Tibial nerve (tissue), 4 donors: ENCODE data around the gene FRAS1. TPM values are rescaled to one million over a fixed set of nuclear protein-coding genes. Genes with fewer than 3 reads are reported as not detected.

Source experiments
- DNase-seq, 2 donors: peaks; one replicate each; pipeline ENCODE4 v3.0.0-alpha.2; 2019; ENCODE audit warnings: low spot score in 2 of 2
- H3K27ac ChIP-seq, 4 donors: fragments of 200-600 bp; sonication (generic) in 3 of 4; one replicate each; pipeline ENCODE4 v1.5.1; 2017 to 2019; ENCODE audit warnings: mild to moderate bottlenecking in 1 of 4
- H3K27me3 ChIP-seq, 2 donors: fragments of 200-600 bp; sonication (generic) in 1 of 2; one replicate each; pipeline versions ENCODE4 v1.5.1 to v1.6.0; 2017 to 2019
- H3K36me3 ChIP-seq, 3 donors: fragments of 200-600 bp; sonication (generic); one replicate each; pipeline ENCODE4 v1.5.1; 2018 to 2019
- H3K4me1 ChIP-seq, 4 donors: fragments of 200-600 bp; sonication (generic) in 3 of 4; one replicate each; pipeline ENCODE4 v1.5.1; 2017 to 2019
- H3K4me3 ChIP-seq, 4 donors: fragments of 200-600 bp; sonication (generic) in 3 of 4; one replicate each; pipeline ENCODE4 v1.5.1; 2017 to 2019; ENCODE audit warnings: mild to moderate bottlenecking in 1 of 4, moderate library complexity in 1 of 4
- H3K9me3 ChIP-seq, 4 donors: fragments of 200-600 bp; sonication (generic) in 3 of 4; one replicate each; pipeline ENCODE4 v1.5.1; 2017 to 2019
- EP300 ChIP-seq, 2 donors: sonication (generic); formaldehyde crosslinking; IDR thresholded peaks; one replicate each; pipeline ENCODE4 v1.6.1; 2017; ENCODE audit warnings: antibody characterized with exemption in 2 of 2, mild to moderate bottlenecking in 1 of 2
- POLR2A ChIP-seq, 2 donors: fragments of 450-650 bp; IDR thresholded peaks; one replicate each; pipeline ENCODE4 v1.6.1; 2017; ENCODE audit warnings: antibody characterized with exemption in 2 of 2, mild to moderate bottlenecking in 2 of 2, moderate library complexity in 2 of 2
- WGBS, 2 donors: methylation state at CpG; one replicate each; pipeline ENCODE4 v1.1.5; 2018; 5-methylcytosine and 5-hydroxymethylcytosine counted together
- total RNA-seq, 4 donors: library from RNA; depleted of rRNA; stranded (reverse); fragments of >200 nt; gene quantifications; one replicate each; pipeline ENCODE4 v1.1.0, GENCODE V29; 2016
- TF ChIP-seq, protein P1 (sequence below), 5 experiments: fragments of 200-600 bp in 3 of 5; fragments of 450-650 bp in 2 of 5; sonication (generic) in 3 of 5; IDR thresholded peaks; one replicate each; pipeline ENCODE4 v1.5.1; 2016 to 2019; ENCODE audit warnings: antibody characterized with exemption in 5 of 5, mild to moderate bottlenecking in 3 of 5, moderate library complexity in 2 of 5

FRAS1 gene
- total RNA-seq, 4 donors from 2014 or later, result 3.9 to 6.6 (median 5.1) TPM

DNA sequence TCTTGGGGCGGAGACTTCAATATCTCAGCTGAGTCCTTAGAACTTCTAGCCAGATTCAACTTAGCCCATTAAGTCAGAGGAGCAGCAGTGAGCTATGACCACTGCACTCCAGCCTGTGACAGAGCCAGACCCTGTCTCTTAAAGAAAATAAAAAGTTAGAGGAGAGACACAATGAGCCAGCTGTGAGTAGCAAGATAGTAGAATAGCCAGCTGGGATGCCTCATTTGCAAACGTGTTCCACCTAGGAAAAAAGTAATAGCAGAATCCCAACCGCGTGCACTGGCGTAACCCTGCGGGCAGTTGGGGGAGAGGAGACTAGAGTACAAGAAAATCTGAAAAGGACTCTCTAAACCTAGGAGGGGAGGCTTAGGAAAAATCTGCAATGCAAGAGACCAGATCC lies 361.3 kb downstream of the FRAS1 start:
- no peak for DNase-seq
- no peak for TF ChIP-seq EP300 (IDR thresholded peaks at IDR 0.05)
- TF ChIP-seq POLR2A (IDR thresholded peaks at IDR 0.05), result no peak
- TF ChIP-seq, protein P1, sequence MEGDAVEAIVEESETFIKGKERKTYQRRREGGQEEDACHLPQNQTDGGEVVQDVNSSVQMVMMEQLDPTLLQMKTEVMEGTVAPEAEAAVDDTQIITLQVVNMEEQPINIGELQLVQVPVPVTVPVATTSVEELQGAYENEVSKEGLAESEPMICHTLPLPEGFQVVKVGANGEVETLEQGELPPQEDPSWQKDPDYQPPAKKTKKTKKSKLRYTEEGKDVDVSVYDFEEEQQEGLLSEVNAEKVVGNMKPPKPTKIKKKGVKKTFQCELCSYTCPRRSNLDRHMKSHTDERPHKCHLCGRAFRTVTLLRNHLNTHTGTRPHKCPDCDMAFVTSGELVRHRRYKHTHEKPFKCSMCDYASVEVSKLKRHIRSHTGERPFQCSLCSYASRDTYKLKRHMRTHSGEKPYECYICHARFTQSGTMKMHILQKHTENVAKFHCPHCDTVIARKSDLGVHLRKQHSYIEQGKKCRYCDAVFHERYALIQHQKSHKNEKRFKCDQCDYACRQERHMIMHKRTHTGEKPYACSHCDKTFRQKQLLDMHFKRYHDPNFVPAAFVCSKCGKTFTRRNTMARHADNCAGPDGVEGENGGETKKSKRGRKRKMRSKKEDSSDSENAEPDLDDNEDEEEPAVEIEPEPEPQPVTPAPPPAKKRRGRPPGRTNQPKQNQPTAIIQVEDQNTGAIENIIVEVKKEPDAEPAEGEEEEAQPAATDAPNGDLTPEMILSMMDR (IDR thresholded peaks at IDR 0.05), result no peak
- Histone ChIP-seq H3K36me3 (peaks cover 0 to 7% (median 0%) of the 10 kb centered on the region in 3 donors), H3K4me1 (no peaks in the 10 kb centered on the region), H3K4me3 (no peak overlapping the region), H3K9me3 (no peaks in the 10 kb centered on the region), H3K27ac (no peak overlapping the region), H3K27me3 (no peaks in the 10 kb centered on the region)
- 83 to 90% methylated on average over 6 of the region's 6 CpGs for WGBS, 2 donors

DNA sequence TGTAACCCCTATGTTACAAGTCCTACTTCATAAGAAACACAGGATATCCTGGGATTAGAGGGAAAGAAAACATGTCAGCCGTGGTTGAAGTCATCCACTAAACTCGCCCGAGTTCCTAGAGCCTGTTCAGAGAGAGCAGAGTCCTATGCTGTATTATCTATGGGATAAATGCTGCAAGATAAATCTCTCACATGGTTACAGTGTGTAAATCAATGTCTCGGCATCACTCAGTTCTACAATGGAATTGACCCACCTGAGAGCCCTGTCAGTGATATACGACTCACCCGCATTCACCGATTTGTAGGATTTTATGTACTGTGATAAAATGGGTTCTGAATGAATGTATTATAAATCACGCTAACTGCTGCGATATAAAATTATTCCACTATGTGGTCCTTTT lies 366.7 kb downstream of the FRAS1 start:
- Histone ChIP-seq H3K9me3 (no peaks in the 10 kb centered on the region), H3K36me3 (peaks cover 0 to 7% (median 0%) of the 10 kb centered on the region in 3 donors), H3K27me3 (no peaks in the 10 kb centered on the region), H3K4me1 (no peaks in the 10 kb centered on the region), H3K27ac (no peak overlapping the region), H3K4me3 (no peak overlapping the region)
- TF ChIP-seq, protein P1 (IDR thresholded peaks at IDR 0.05), result no peak
- TF ChIP-seq EP300 (IDR thresholded peaks at IDR 0.05) (no peak), POLR2A (IDR thresholded peaks at IDR 0.05) (no peak)
- DNase-seq, result no peak
- 87 to 88% methylated on average over 9 of the region's 9 CpGs for WGBS, 2 donors

DNA sequence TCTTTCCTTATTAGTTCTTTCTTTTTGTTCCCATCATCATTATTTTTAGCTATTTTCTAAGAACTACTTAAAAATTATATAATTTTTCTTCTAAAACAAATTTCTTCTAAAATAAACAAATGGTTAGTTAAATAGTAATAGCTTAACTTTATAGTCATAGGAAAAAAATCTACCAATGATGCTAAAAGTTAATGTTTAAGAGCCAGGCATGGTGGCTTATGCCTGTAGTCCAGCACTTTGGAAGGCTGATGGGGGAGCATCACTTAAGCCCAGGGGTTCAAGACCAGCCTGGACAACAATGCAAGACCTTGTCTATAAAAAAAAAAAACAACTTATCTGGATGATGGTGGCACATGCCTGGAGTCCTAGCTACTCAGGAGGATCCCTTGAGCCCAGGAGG lies 367.3 kb downstream of the FRAS1 start:
- no peak for DNase-seq
- H3K27me3 ChIP-seq, result no peaks in the 10 kb centered on the region
- peaks cover 0 to 3% (median 0%) of the 10 kb centered on the region in 3 donors for H3K36me3 ChIP-seq
- no peaks in the 10 kb centered on the region for H3K4me1 ChIP-seq
- H3K9me3 ChIP-seq, result no peaks in the 10 kb centered on the region
- TF ChIP-seq EP300 (IDR thresholded peaks at IDR 0.05), result no peak
- TF ChIP-seq POLR2A (IDR thresholded peaks at IDR 0.05), result no peak
- TF ChIP-seq, protein P1 (IDR thresholded peaks at IDR 0.05), result no peak
- H3K4me3 ChIP-seq, result no peak overlapping the region
- H3K27ac ChIP-seq, result no peak overlapping the region

DNA sequence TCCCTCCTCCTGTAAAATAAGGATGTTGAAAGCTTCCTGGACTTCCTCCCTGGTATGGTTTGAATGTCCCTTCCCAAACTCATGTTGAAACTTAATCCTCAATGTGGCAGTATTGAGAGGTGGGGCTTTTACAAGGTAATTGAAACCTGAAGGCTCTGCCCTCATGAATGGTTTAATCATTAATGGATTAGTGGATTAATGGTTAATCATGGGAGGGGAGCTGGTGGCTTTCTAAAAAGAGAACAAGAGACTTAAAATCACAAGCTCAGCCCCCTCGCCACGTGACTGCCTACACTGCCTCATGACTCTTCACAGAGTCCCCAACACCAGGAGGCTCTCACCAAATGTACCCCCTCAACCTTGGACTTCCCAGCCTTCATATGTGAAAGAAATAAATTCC lies 369.8 kb downstream of the FRAS1 start:
- H3K4me3 ChIP-seq, result no peak overlapping the region
- 65 to 82% methylated on average over 2 of the region's 2 CpGs for WGBS, 2 donors
- no peak overlapping the region for H3K27ac ChIP-seq
- TF ChIP-seq, protein P1 (IDR thresholded peaks at IDR 0.05), result no peak
- TF ChIP-seq EP300 (IDR thresholded peaks at IDR 0.05), result no peak
- no peak for TF ChIP-seq POLR2A (IDR thresholded peaks at IDR 0.05)
- DNase-seq, result no peak
- H3K27me3 ChIP-seq, result no peaks in the 10 kb centered on the region
- no peaks in the 10 kb centered on the region for H3K36me3 ChIP-seq
- no peaks in the 10 kb centered on the region for H3K9me3 ChIP-seq
- H3K4me1 ChIP-seq, result no peaks in the 10 kb centered on the region

DNA sequence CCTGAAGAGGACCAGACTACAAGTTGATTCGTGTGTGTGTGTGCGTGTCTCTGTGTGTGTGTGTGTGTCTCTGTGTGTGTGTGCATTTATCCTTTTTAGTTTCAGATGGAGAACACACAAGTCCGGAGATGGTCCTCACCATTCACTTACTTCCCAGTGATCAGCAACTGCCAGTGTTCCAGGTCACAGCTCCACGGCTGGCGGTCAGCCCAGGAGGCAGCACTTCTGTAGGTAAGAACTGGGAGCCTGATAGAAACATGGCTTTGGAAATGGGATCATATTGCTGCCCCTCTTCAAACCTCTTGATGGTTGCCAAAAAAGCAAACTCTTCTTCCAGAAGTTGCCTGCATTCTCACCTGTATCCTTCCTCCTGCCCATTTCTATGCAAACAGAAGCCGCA lies 371.9 kb downstream of the FRAS1 start:
- no peaks in the 10 kb centered on the region for H3K36me3 ChIP-seq
- no peaks in the 10 kb centered on the region for H3K4me1 ChIP-seq
- H3K27me3 ChIP-seq, result no peaks in the 10 kb centered on the region
- DNase-seq, result no peak
- no peaks in the 10 kb centered on the region for H3K9me3 ChIP-seq
- no peak overlapping the region for H3K4me3 ChIP-seq
- H3K27ac ChIP-seq, result no peak overlapping the region
- 92 to 99% methylated on average over 6 of the region's 6 CpGs for WGBS, 2 donors
- no peak for TF ChIP-seq EP300 (IDR thresholded peaks at IDR 0.05)
- TF ChIP-seq, protein P1 (IDR thresholded peaks at IDR 0.05), result no peak
- TF ChIP-seq POLR2A (IDR thresholded peaks at IDR 0.05), result no peak
